GM21423 (cell line): ENCODE measurements around the gene ALDH1B1.
"Not testable (repeated sequence)": the region's sequence is repeated elsewhere in the genome, so short reads cannot be mapped to it uniquely, and the experiment has no call there.

ENCODE experiments used
- ATAC-seq: cut with Tn5 transposase; IDR thresholded peaks from one replicate; pipeline ENCODE4 v1.9.1; 2021; ENCODE audit warnings: mild to moderate bottlenecking, moderate library complexity; ENCODE audit not compliant: unreplicated experiment

The ALDH1B1 gene

GRCh38 chr9:38360839-38361472 is 31.5 kb upstream of the ALDH1B1 start:
- no peak for ATAC-seq

GRCh38 chr9:38361473-38361850 is 31.0 kb upstream of the ALDH1B1 start:
- no peak for ATAC-seq

DNA sequence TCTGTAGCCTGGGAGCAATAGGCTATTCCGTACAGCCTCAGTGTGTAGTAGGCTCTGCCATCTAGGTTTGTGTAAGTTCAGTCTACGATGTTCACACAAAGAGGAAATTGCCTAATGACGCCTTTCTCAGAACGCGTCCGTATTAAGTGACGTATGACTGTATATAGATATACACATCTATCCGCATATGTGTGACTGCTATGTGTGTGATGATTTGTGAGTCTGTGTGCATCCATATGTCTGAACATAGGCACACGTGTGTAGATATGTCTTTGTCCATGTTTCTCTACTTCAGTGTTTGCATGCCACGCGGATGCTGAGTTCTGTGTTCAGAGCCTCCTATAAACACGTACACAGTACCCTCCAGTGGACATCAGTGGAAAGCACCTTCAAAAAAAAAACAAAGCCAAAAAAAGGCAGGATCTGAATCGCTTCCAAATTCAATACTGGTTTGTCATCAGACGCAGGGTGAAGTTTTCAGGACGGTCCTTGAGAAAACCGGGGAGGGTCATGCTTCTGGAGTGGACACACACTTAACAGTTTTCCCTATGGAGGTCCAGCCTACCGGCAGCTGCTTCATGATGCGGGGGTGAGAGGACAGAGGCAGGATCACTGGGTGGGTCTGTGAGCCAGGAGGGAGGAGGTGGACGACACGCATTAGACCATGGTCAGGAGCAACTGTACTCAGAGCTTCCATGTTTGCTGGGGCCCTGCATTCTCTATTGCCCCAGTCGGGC is 29.5 kb upstream of the ALDH1B1 start:
- ATAC-seq, result peak; percentile 62

- no peak for ATAC-seq
These were observed 28.9 kb upstream of the ALDH1B1 start for GRCh38 chr9:38363589-38363925.

GRCh38 chr9:38367898-38368297 is 24.6 kb upstream of the ALDH1B1 start:
- no peak for ATAC-seq

DNA sequence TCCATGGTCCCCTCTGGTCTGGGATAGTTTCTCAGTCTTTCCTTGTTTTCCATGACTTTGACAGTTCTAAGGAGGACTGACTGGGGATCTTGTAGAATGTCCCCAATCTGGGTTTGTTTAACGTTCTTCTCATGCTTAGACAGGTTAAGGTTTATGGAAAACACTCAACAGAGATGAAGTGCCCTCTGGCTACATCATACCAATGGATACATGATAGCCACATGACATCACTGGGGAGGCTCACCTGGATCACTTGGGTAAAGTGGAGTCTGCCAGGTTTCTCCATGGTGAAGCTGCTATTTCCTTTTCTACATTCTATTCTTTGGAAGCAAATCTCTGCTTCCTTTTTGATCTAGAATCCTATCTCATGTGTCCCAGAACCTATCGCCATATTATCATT is 23.8 kb upstream of the ALDH1B1 start:
- ATAC-seq, result no peak

- no peak for ATAC-seq
These were observed 22.3 kb upstream of the ALDH1B1 start for GRCh38 chr9:38370176-38370575.

DNA sequence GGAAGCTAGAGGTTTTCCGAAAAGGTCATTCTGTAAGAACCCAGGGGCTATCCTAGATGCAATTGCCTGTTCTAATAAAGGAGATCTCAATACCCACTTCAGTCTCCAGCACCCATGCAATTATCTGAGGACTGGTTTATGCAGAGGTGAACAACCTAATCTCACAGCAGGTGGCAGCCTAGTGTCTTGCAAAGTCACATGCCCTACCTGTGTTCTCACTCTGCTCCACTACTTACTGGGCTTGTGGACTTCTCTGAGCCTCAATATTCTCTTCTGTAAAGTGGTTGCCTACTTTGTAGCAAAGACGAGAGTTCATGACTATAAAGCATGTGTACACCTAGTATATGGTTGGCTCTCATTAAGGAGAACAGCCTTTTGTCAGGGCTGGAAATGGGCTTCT is 21.0 kb upstream of the ALDH1B1 start:
- ATAC-seq, result peak; percentile 78

DNA sequence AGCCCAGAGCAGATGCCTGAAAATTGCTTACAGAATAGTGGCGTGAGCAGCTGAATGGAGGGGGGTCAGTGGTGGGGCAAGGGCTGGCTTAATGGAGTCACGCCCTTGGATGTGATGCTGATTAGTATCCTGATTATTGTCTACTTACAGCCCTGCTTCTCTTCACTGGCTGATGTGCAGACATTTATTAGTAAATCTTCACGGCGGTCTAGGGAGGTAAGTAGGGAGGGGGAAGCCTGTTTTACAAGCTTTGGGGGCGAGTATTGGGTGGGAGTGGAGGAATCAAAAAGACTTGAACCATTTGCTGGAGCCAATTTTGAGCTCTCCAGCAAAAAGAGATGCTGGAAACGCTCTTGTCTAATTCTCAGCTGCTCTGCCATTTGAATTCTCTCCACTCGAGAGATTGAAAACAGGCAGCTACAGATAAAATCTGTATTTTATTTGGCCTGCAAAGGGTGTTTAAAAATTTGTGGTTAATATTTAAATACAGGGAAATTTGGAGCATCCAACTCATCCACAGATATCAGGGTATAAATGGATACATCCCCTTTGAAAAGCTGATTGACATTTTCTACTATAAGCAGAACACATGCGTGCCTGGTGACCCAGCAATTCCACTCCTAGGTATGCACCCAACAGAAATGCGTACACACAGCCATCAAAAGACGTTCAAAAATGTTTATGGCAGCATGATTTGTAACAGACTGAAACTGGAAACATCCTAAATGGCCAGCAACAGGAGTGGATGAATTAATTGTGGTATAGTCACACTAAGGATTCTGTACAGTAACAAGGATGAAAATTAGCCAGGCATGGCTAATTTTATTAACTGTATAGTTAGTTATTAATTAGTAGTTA is 19.5 kb upstream of the ALDH1B1 start:
- ATAC-seq, result no peak

DNA sequence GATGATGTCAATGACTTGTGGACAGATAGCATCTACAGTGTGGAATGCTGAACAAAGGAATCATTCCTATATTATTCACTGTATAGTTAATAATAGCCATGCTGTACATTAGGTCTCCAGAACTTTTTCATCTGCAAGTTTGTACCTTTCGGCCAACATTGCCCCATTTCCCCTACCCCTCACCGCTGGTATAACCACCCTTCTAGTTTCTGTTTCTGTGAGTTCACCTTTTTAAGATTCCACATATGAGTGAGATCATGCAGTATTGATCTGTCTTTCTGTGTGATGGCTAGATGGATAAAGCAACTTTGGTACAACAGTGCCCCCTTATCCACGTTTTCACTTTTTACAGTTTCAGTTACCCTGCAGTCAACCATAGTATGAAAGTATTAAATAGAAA is 18.8 kb upstream of the ALDH1B1 start:
- ATAC-seq, result no peak

- no peak for ATAC-seq
These were observed 17.5 kb upstream of the ALDH1B1 start for GRCh38 chr9:38374847-38375571.

DNA sequence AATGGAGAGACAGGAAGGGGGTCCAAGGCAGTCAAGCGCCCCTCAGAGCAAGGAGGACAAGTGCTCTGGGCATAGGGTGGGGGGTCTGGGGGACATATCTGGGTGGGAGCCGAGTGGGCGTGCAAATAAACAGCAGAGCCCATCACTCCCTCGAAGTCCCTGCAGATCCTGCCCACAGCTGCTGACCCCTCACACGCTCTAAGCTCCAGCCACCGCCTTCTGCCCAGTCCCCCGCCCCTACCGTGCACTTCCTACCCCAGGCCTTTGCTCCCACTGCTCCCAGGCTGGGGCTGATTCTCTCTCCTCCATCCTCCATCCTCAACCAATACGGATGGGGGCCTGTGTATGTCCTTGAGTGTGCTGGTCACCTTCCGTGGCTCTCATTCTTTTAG is 16.9 kb upstream of the ALDH1B1 start:
- no peak for ATAC-seq

DNA sequence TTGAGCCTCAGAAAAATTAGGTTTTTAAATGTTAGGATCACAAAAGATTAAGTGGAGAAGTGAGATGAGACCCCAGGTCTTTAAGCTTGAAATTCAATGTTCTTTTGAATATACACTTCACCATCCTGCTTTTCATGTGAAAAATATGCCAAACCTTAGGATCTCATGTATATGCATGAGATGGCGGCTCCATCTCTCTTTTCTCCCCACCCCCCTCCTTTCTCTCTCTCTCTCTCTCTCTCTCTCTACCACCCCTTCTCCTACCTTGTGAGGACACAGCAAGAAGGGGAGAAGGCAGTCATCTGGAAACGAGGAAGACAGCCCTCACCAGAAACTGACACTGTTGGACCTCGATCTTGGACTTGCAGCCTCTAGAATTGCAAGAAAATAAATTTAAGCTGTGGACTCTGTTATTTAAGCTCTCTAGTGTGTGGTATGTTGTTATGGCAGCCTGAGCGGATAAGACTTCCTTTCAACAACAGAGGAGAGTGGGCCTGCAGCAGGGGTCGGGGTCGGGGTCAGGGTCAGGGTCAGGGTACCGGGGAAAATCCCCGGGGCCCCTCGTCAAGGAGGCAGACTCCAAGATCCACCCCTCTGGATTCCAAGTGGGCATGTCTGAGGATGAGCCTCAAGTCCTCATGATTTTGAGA is 16.4 kb upstream of the ALDH1B1 start:
- no peak for ATAC-seq

DNA sequence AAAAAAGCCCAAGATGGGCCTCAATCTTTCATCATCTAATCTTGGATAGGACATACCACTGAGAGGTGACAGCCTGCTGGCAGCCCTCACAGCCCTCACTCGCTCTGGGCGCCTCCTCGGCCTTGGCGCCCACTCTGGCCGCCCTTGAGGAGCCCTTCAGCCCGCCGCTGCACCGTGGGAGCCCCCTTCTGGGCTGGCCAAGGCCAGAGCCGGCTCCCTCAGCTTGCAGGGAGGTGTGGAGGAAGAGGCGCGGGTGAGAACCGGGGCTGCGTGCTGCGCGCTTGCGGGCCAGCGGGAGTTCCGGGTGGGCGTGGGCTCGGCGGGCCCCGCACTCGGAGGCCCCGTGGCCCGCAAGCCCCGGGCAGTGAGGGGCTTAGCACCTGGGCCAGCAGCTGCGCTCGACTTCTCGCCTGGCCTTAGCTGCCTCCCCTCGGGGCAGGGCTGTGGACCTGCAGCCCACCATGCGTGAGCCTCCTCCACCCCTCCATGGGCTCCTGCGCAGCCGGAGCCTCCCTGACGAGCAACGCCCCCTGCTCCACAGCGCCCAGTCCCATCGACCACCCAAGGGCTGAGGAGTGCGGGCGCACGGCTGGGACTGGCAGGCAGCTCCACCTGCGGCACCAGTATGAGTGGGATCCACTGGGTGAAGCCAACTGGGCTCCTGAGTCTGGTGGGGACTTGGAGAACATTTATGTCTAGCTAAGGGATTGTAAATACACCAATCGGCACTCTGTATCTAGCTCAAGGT is 15.0 kb upstream of the ALDH1B1 start:
- not testable (repeated sequence) for ATAC-seq

DNA sequence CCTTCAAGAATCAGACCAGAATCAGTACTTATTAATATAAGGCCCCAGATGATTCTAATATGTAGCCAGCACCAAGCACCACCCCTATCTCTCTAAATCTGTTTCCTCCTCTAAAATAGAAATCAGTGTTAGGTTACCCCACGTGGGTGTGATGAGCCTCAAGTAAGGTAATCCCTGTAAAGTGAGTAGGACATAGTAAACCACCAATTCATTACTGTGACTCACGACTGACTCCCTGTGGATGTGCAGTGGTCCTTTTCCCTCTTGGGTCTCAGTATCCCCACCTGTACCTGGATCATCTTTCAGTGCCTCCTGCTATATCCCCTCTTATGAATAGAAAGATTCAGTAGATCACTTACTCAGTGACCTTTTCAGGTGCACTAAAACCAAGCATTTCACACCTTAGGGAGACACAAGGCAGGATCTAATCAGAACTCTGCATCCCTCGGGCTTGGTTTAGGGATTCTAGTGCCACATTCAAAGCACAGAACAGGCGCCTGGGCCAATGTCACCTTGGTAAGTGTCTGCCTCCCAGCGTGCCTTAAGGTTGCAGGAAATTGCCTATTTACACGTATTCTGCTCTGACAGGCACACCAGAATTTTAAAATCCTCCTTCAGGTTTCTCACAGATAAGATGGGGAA is 12.2 kb upstream of the ALDH1B1 start:
- ATAC-seq, result no peak

DNA sequence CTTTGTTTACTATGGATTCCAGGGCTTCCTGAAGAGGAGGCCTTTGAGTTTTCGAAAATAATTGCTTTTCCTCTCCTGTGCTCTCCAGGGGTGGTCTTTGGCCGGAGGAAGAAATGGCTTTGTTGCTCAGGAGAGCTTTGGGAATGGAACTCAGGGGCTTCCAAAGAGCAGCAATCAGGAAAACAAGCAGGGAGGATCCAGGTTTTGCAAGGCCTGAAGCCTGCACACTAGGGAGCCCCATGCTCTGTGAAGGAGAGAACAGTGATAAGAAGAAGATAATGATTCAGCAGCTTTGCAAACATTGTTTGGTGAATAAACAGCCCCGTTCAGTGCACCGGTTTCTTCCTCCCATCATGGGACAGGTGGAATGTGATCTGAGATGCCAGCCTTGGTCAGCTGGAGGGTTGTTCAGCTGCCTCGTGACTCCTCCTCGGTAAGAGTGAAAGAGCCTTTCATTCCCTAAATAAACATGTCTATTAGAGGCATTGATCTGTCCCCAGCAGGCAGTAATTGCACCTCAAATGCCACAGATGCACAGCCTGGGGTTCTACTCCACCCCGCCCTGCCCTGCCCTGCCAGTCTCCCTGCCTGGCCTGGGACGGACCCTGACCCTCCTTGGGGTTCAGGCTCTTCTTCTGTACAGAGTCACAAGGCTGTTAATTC is 11.5 kb upstream of the ALDH1B1 start:
- ATAC-seq, result no peak

GRCh38 chr9:38382141-38382540 is 10.4 kb upstream of the ALDH1B1 start:
- ATAC-seq, result no peak

DNA sequence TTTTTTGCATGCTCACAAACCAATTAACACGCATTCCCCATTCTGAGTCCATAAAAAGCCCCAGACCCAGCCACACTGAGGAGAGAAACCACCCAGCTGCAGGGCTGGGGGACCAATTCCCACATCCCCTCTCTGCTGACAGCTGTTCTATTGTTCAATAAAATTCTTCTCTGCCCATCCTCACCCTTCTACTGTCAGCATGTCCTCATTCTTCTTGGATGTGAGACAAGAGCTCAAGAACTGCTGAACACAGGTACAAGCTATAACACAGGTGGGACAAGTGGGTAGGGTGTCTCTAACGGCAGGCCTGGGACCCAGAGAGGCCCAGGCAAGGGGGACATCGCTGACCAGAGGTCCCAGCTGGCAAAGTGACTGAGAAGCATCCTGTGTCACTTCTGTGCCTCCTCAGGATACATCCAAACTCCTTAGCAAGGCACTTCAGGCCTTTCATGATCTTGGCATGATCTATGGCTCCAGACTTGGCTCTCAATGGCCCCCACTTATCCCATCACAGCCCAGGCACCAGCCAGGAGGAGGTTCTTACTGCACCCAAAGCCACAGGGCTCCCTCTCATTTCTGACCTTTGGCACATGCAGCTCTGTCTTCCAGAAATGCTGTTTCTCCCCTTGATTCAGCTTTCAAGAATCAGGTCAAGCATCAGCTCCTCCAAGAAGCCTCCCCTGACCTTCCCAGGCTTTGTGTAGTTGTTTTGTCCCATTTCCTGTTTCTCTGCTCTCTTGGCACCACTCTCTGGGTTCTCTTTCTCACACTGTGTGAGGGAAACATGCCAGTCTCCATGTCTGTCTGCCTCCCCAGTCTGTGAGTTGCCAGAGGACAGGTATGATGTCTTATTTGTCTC is 7.3 kb upstream of the ALDH1B1 start:
- no peak for ATAC-seq
